ENCODE results near the gene BCKDHA.
"Not testable (repeated sequence)": the region's sequence is repeated elsewhere in the genome, so short reads cannot be mapped to it uniquely, and the experiment has no call there.

The BCKDHA gene

GRCh38 chr19:41408256-41408655 lies 10.6 kb downstream of the BCKDHA start:
- no peak for DNase-seq

DNA sequence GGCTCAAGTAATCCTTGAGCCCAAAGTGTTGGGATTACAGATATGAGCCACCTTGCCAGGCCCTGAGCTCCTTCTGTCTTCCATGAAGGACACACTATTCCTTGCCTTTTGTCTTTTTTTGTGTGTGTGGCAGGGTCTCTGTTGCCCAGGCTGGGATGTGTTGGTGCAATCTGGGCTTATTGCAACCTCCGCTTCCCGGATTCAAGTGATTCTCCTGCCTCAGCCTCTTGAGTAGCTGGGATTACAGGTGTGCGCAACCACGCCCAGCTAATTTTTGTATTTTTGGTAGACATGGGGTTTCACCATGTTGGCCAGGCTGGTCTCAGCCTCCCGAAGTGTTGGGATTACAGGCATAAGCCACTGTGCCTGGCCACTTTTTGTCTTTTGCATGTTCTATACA lies 11.2 kb downstream of the BCKDHA start:
- not testable (repeated sequence) for DNase-seq

DNA sequence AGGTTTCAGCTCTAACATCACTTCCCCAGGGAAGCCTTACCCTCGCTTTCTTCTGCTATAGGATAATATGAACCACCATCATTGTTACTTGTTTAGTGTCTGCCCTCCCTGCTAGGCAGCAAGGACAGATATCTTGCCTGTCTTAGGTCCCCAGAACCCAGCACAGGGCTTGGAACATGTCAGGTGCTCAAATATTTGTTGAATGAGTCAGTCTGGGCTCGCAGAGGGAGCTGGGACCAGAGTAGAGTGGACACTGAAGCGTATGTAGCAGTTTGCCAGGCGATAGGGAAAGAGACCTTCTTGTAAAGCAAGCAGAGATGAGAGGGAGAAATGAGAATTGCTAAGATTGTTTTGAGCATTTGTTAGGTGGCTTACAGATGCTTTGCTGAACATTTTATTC lies 11.7 kb downstream of the BCKDHA start:
- DNase-seq, result no peak

GRCh38 chr19:41410336-41411054 lies 12.9 kb downstream of the BCKDHA start:
- DNase-seq, result no peak

- no peak for DNase-seq
These were observed 13.7 kb downstream of the BCKDHA start for GRCh38 chr19:41411100-41411967.

- DNase-seq, result no peak
These were observed 14.3 kb downstream of the BCKDHA start for GRCh38 chr19:41411968-41412265.

DNA sequence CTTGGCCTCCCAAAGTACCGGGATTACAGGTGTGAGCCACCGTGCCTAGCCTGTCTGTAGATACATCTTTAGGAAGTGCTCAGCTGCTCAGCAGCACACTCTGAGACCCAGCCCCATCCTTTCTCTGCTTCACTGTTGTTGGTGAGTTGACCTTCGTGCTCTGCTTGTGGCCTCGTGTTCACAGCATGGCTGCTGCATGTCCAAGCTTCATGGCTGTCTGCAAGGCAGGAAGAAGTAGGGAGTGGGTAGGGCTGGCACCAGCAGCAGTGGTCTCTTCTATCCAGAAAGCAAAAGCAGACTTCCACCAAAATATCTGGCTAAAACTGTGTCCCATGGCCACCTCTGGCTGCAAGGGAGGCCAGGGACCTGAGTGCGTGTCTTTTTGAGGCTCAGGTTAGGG lies 15.3 kb downstream of the BCKDHA start:
- DNase-seq, result no peak

DNA sequence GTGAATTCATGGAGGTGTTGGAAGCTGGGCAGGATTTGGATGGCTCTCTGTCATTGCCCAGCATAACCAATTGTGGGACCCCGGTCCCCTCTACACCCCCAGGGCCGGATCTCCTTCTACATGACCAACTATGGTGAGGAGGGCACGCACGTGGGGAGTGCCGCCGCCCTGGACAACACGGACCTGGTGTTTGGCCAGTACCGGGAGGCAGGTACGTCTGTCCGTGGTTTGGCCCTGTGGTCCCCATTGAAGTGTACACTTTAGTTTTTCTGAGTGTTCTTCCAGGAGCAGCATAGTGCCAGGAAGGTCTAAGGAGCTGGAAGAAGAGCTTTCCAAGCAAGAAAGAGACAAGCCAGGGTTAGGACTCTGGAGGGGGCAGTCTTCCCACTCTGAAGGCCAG lies 16.3 kb downstream of the BCKDHA start:
- DNase-seq, result no peak

DNA sequence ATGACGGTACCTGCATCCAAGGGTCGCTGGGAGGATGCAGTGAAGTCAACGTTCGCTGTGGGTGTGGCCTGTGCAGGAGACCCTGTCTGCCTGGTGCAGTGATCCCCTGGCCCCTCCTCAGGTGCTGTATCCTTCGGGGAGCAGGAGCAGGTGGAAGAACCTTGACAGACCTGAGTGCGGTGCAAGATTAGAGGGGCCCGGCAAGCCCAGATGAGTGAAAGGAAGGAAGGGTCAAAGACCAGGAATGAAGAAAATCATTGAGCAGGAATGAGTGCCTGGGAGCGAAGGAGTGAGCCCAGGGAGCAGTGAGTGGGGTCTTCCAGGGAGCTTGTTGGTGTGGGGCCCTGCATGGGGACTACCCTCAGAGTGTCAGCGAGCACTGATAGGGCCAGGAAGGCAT lies 16.8 kb downstream of the BCKDHA start:
- DNase-seq, result no peak

DNA sequence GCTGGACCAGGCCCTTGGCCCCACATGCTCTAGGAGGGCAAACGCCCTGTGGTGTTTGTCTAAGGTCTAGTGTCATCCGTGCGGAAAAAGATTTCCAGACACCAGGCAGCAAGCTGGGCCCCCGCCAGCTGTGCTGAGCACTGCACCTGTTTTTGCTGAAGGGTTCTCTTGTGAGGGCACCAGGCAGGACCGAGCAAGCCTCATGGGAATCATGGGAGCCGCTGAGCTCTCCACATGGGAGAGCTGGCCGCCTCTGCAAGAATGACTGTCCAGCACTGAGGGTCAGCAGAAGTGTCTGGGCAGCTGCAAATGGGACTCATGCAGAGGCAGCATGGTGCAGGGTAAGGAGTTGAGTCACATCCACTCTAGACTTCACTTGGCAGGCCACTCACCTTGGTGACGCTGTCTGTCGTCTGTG lies 17.5 kb downstream of the BCKDHA start:
- no peak for DNase-seq

DNA sequence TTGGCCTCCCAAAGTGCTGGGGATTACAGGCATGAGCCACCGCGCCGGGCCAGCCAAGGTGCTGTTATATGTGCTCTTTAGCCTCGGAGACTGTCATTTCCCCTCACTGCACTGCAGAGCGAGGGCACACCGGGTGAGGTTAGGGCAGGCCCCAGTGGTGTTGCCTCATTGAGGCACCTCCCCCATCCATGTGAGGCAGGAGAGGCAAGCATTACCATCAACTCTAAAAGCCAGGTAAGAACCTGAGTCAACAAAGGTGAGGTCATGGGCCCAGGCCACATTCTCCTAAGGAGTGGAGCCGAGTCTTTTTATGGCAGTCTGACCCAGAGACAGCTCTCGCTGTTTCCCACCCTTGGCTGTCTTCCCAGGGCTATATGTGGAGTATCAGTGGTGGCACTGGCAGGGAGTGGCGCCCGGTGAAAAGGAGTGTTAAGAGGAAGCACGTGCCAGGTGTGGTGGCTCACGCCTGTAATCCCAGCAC lies 18.6 kb downstream of the BCKDHA start:
- no peak for DNase-seq

DNA sequence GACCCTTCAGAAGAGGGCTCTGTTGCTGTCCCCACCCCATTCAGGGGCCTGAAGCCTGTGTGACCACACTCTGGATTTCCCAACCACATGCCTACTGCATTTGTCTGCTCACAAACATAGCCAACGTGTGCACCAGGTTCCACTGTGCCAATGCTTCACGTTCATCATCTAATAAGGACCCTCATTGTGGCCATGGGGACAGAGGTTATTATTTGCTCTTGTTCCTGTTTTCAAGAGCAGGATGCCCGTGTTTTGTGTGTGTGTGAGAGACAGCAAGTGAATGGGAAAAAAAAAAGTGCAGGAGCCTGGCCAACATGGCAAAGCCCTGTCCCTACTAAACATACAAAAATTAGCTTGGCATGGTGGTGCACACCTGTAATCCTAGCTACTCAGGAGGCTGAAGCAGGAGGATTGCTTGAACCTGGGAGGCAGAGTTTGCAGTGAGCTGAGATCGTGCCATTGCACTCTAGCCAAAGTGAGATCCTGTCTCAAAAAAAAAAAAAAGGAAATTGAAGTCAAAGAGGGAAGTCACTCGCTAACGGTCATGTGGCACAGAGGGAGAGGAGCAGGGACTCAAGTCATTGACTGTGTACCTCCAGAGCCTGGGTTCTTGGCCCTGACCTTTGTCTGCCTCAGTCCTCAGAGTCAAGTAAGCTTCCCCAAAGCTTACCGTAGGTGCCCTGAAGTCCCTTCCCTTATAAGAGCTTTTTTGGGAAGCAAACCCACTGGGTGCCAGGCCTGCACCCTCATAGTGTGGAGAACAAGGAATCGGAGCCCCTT lies 22.7 kb downstream of the BCKDHA start:
- DNase-seq, result no peak

DNA sequence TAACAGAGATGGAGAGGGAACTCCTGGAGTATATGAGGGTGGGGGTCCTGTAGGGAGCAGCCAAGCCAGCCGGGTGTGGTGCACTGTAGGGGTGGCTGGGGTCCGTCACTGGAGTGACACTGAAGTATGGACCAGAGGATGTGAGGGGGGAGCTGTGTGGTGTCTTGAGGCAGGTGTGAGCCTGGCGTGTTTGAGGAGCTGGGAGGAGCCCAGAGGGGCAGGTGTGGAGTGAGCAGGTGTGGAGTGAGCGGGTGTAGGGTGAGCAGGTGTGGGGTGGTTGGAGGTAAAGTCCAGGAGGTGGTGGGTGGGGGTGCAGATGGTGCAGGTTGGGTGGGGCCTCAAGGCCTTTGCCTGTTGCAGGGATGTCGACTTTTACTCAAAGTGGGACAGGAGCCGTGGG lies 23.7 kb downstream of the BCKDHA start:
- no peak for DNase-seq

- no peak for DNase-seq
These were observed 24.4 kb downstream of the BCKDHA start for GRCh38 chr19:41421973-41422372.

DNA sequence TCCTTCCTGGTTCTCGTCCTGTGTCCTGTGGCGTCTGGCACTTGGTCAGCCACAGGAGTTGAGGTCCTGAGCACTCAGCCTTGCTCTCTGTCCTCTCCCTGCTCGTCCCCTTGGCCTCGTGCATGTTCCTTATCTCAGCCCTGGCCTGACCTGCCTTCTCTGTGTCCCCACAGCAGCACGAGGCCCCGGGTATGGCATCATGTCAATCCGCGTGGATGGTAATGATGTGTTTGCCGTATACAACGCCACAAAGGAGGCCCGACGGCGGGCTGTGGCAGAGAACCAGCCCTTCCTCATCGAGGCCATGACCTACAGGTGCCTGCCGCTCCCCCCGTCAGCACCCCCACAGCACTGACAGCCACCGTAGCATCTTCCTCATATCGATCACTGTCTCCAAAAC lies 24.8 kb downstream of the BCKDHA start:
- DNase-seq, result no peak

DNA sequence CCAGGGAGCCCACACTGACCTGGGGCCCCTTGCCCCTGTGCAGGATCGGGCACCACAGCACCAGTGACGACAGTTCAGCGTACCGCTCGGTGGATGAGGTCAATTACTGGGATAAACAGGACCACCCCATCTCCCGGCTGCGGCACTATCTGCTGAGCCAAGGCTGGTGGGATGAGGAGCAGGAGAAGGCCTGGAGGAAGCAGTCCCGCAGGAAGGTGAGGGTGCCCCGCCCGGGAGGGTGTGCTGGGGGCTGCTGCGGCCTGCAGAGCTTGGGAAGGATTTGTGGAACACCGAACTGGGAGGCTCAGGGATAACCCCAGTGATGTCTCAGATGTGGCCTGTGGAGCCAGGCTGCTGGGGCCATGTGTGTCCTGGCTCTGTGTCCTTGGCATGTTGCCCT lies 25.3 kb downstream of the BCKDHA start:
- no peak for DNase-seq

- DNase-seq, result no peak
These were observed 26.9 kb downstream of the BCKDHA start for GRCh38 chr19:41424335-41425173.

DNA sequence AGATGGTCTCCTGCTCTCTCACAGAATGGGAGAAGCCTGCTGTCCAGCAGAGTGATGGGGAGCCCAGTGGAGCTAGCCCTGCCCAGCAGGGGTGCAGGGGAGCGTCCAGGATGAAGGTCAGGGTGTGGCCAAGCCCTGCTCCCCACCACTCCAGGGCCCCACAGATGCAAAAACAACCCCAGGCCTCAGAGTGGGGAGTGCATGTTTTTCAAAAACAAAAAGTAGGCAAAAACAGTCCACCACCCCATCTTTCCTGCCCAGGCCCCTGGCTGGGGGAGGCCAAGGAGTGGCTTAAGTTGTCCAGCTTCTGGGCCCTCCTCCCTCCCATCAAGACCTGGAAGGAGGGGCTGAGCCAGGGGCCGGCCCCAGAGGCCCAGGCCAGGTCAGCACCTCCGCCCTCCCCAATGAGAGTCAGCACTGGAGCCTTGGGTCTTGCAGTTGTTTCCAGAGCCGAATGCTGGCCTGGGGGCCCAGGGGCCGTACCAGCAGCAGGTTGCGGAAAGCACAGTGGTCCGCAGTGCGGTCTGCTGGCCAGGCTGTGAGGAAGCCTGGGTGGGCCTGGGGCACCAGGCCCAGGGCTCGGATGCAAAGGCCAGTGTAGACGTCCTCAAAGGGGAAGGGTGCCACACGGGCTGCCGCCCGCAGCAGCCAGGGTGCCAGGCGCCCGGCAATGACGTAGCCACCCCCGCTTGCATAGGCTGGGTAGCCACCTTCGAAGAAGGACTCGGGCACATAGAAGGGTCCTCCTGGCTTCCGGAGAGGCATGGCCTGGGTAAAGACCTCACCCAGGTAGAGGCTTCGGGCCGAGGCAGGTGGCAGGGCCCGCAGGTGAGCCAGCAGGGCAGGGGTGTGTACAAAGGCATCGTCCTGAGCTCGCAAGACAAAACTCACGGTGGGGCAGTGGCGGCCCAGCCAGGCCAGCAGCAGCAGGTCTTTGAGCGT lies 27.8 kb downstream of the BCKDHA start:
- no peak for DNase-seq

- DNase-seq, result no peak
These were observed 28.7 kb downstream of the BCKDHA start for GRCh38 chr19:41426116-41426841.

- peak; percentile 59 for DNase-seq
These were observed 29.5 kb downstream of the BCKDHA start, which contains the start of gene B3GNT8 for GRCh38 chr19:41426952-41427646. B3GNT8 (minus strand) TSS chr19:41427374; CDS start chr19:41426778, 596 bp downstream.

Data from activated CD4-positive, alpha-beta T cell treated with anti-CD3 and anti-CD28 coated beads for 48 hours (primary cell).